HG02763 (cell line): ENCODE measurements around the gene ARG2.
A peak's percentile ranks its signal among the peaks of the same experiment; 100 is the strongest.

Experiments
- ATAC-seq: cut with Tn5 transposase; IDR thresholded peaks from one replicate; pipeline ENCODE4 v1.9.1; 2021; ENCODE audit warnings: mild to moderate bottlenecking, moderate library complexity; ENCODE audit not compliant: unreplicated experiment

ARG2 gene

GRCh38 chr14:67680121-67680602 lies 60.4 kb downstream of the ARG2 start:
- ATAC-seq = peak; percentile 95

DNA sequence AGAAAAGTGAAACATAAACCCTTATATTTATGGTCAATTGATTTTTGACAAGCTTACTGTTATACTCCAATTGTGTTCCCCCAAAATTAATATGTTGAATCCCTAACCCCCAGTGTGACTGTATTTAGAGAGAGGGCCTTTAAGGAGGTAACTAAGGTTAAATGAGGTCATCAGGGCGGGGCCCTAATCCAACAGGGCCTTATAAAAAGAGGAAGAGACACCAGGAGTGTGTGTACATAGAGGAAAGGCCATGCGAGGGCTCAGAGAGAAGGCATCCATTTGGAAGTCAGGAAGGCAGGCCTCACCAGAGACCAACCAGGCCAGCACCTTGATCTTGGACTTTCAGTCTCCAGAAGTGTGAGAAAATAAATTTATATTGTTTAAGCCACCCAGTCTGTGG lies 61.2 kb downstream of the ARG2 start:
- ATAC-seq = no peak

- ATAC-seq = no peak
These were observed 64.1 kb downstream of the ARG2 start for GRCh38 chr14:67683842-67684241.

GRCh38 chr14:67690011-67690410 lies 70.3 kb downstream of the ARG2 start:
- no peak for ATAC-seq

DNA sequence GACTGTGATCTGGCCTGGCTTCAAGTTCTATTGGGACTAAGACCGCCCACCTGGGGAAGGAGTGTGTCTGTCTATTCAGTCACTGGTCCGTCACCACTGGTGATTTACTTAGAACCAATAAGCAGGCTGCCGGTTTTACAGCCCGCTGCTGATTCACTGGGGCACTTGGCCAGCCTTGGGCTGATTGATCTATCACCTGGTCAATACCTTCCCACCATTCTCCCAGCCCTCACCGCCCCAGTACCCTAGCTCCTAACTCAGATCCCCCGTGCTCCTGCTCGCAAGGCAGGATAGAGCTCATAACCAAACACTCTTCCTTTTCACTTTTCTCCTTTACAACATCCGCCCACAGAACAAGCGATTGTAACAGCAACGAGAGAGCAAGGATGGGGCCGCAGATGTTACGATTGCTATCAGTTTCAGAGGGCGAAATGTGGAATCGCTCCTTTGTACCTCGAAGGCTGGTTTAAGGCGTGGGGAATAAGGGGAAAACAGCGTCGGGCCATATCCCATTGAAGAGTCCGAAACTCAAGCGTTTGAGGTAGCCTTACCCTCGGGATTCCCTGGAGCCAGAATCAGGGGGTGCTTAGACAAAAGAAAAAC lies 75.2 kb downstream of the ARG2 start:
- peak; percentile 89 for ATAC-seq

GRCh38 chr14:67695394-67695949 lies 75.8 kb downstream of the ARG2 start, which contains the start of gene RDH11:
TSS of gene RDH11 (minus strand) at chr14:67695764. CDS start at chr14:67695703, 61 bp downstream.
- peak; percentile 82 for ATAC-seq

- ATAC-seq = no peak
These were observed 77.3 kb downstream of the ARG2 start for GRCh38 chr14:67697006-67697405.

DNA sequence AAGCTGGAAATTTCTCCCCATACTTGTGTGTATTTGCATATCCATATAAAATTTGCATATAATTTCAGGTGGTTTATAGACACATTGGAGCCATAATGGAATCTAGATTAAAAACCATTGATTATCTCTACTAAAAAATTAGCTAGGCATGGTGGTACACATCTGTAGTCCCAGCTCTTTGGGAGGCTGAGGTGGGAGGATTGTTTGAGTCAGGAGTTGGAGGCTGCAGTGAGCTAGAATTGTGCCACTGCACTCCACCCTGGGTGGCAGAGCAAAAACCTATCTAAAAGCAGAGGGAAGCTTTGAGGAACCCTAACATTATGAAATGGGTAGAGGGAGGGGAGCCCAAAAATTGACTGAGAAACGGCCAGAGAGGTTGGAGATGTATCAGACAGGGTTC lies 78.5 kb downstream of the ARG2 start:
- no peak for ATAC-seq
